Measurements from ENCODE around the gene RTRAF. TPM values are rescaled to one million over a fixed set of nuclear protein-coding genes. Genes with fewer than 3 reads are reported as not detected.

Gene RTRAF
- total RNA-seq, 1 experiment from 2014 or later: 285 TPM

DNA sequence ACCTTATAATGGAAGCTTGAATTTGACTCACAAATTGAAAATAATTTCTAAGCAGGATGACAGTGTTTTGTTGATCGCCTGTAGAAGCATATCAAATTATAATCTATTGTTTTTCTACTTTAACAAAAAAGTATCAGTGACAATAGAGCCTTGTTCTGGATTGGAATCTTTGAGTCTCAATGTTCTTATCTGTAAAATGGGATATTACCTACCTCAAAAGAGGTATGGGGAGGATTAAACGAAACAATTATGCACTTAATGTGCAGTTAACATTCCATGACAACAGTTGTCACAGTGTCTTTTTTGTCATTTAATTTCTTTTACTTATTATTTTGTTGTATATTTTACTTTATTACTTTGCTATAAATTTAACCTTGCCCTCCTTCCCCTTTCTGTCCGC is 1.1 kb downstream of the RTRAF start:
- Mint-ChIP-seq H3K27ac (ENCODE audit: low read depth, unreplicated experiment) (peak overlapping the region; percentile 91), H3K36me3 (ENCODE audit: insufficient read depth, unreplicated experiment) (peaks cover 24% of the 10 kb centered on the region), H3K4me1 (ENCODE audit: insufficient read depth, unreplicated experiment) (peaks cover 28% of the 10 kb centered on the region), H3K27me3 (ENCODE audit: insufficient read depth, unreplicated experiment) (no peaks in the 10 kb centered on the region), H3K4me3 (ENCODE audit: unreplicated experiment) (peak overlapping the region; percentile 85), H3K9me3 (ENCODE audit: unreplicated experiment) (no peaks in the 10 kb centered on the region)
- BruUV-seq (replicated peaks): no TSS peak
- TF ChIP-seq, protein P1, sequence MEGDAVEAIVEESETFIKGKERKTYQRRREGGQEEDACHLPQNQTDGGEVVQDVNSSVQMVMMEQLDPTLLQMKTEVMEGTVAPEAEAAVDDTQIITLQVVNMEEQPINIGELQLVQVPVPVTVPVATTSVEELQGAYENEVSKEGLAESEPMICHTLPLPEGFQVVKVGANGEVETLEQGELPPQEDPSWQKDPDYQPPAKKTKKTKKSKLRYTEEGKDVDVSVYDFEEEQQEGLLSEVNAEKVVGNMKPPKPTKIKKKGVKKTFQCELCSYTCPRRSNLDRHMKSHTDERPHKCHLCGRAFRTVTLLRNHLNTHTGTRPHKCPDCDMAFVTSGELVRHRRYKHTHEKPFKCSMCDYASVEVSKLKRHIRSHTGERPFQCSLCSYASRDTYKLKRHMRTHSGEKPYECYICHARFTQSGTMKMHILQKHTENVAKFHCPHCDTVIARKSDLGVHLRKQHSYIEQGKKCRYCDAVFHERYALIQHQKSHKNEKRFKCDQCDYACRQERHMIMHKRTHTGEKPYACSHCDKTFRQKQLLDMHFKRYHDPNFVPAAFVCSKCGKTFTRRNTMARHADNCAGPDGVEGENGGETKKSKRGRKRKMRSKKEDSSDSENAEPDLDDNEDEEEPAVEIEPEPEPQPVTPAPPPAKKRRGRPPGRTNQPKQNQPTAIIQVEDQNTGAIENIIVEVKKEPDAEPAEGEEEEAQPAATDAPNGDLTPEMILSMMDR (IDR thresholded peaks at IDR 0.05; ENCODE audit: unreplicated experiment): no peak
- no peak for DNase-seq (ENCODE audit: unreplicated experiment)
- POLR2A ChIA-PET: interaction anchor here (0.6 to 2.1 kb wide), 11 partner anchors 12 to 707 kb away, joined by 3 to 10 read pairs (median 3); no protein-coding TSS in a partner anchor
- CTCF ChIA-PET: interaction anchor here (1.1 to 1.5 kb wide), 2 partner anchors 28 to 141 kb away, joined by 3 to 5 read pairs; no protein-coding TSS in a partner anchor
- intact Hi-C loops (cut with micrococcal nuclease): loop anchor here (10.0 kb wide), 1 partner anchor 484 kb away; no protein-coding TSS in a partner anchor

DNA sequence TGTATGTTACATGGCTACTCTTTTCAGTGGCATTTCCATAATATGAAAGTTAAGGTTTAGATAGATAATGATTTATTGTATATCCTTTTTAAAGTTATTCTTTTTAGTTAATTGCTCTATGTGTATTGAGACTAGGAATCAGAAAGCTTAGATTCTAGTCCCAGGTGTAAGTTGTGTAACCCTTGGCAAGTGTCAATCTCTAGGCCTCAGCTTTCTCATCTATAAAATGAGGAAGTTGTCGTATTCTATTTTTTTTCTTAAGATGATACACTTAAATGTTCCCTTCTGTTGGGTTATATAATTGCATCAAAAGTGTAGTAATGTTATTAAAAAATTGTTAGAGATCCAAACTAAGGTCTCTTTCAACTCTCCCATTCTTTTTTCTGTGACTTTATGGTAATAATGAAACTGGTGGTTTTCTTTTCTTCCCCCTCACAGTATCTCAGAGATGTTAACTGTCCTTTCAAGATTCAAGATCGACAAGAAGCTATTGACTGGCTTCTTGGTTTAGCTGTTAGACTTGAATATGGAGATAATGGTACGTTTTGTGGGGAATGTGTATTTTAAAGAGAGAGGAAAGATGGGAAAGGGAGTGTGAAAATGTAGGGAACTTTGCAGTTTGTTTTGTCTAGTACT is 4.1 kb downstream of the RTRAF start:
- BruUV-seq (replicated peaks): no TSS peak
- TF ChIP-seq, protein P1 (IDR thresholded peaks at IDR 0.05; ENCODE audit: unreplicated experiment): no peak
- intact Hi-C loops (cut with micrococcal nuclease): loop anchor here (10.0 kb wide), 1 partner anchor 481 kb away; no protein-coding TSS in a partner anchor
- H3K9me3 Mint-ChIP-seq (ENCODE audit: unreplicated experiment): no peaks in the 10 kb centered on the region
- no peak for DNase-seq (ENCODE audit: unreplicated experiment)
- ChIA-PET POLR2A (no interaction called here), CTCF (interaction anchor here (0.8 to 2.5 kb wide), 5 partner anchors 13 to 307 kb away, joined by 3 to 9 read pairs (median 3); no protein-coding TSS in a partner anchor)
- no peaks in the 10 kb centered on the region for H3K27me3 Mint-ChIP-seq (ENCODE audit: insufficient read depth, unreplicated experiment)
- peaks cover 26% of the 10 kb centered on the region for H3K4me1 Mint-ChIP-seq (ENCODE audit: insufficient read depth, unreplicated experiment)
- H3K27ac Mint-ChIP-seq (ENCODE audit: low read depth, unreplicated experiment): no peak overlapping the region
- H3K4me3 Mint-ChIP-seq (ENCODE audit: unreplicated experiment): no peak overlapping the region
- H3K36me3 Mint-ChIP-seq (ENCODE audit: insufficient read depth, unreplicated experiment): peaks cover 43% of the 10 kb centered on the region

GRCh38 chr14:51996148-51996746 is 6.9 kb downstream of the RTRAF start:
- Mint-ChIP-seq H3K36me3 (ENCODE audit: insufficient read depth, unreplicated experiment) (peaks cover 64% of the 10 kb centered on the region), H3K9me3 (ENCODE audit: unreplicated experiment) (no peaks in the 10 kb centered on the region), H3K27ac (ENCODE audit: low read depth, unreplicated experiment) (peak overlapping the region; percentile 85), H3K27me3 (ENCODE audit: insufficient read depth, unreplicated experiment) (no peaks in the 10 kb centered on the region), H3K4me3 (ENCODE audit: unreplicated experiment) (no peak overlapping the region), H3K4me1 (ENCODE audit: insufficient read depth, unreplicated experiment) (peaks cover 26% of the 10 kb centered on the region)
- BruUV-seq (replicated peaks): no TSS peak
- ChIA-PET POLR2A (interaction anchor here (0.7 to 1.2 kb wide), 2 partner anchors 10 to 84 kb away, joined by 3 to 4 read pairs; no protein-coding TSS in a partner anchor), CTCF (interaction anchor here (0.6 to 2.7 kb wide), 22 partner anchors 8 to 482 kb away, joined by 3 to 12 read pairs (median 3); no protein-coding TSS in a partner anchor)
- TF ChIP-seq, protein P1 (IDR thresholded peaks at IDR 0.05; ENCODE audit: unreplicated experiment): peak; percentile 47
- intact Hi-C loops (cut with micrococcal nuclease): loop anchor here (1.0 to 10.0 kb wide), 3 partner anchors 135 to 479 kb away; no protein-coding TSS in a partner anchor
- peak; percentile 51 for DNase-seq (ENCODE audit: unreplicated experiment)

DNA sequence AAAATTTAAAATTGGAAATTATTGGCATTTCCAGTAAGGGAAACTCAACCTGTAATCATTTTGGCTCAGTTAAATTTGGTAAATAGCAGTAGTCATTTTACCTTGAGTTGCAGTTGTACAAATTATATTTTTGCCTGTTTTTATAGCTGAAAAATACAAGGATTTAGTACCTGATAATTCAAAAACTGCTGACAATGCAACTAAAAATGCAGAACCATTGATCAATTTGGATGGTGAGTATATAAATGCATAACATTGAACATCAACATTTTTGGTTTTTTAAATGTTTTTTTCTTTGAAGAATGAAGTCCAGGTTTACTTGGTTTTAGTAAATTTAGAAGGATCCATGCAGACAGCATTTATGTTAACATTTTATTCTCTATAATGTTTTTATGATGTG is 9.0 kb downstream of the RTRAF start:
- no peak for DNase-seq (ENCODE audit: unreplicated experiment)
- Mint-ChIP-seq H3K27ac (ENCODE audit: low read depth, unreplicated experiment) (no peak overlapping the region), H3K4me3 (ENCODE audit: unreplicated experiment) (no peak overlapping the region), H3K9me3 (ENCODE audit: unreplicated experiment) (no peaks in the 10 kb centered on the region), H3K27me3 (ENCODE audit: insufficient read depth, unreplicated experiment) (no peaks in the 10 kb centered on the region), H3K36me3 (ENCODE audit: insufficient read depth, unreplicated experiment) (peaks cover 73% of the 10 kb centered on the region), H3K4me1 (ENCODE audit: insufficient read depth, unreplicated experiment) (peaks cover 30% of the 10 kb centered on the region)
- ChIA-PET POLR2A (interaction anchor here (0.6 kb wide), 2 partner anchors 292 to 604 kb away, joined by 3 to 4 read pairs; no protein-coding TSS in a partner anchor), CTCF (interaction anchor here (0.8 to 1.7 kb wide), 2 partner anchors 21 to 134 kb away, joined by 3 read pairs; no protein-coding TSS in a partner anchor)
- intact Hi-C loops (cut with micrococcal nuclease): loop anchor here (10.0 kb wide), 1 partner anchor 476 kb away; no protein-coding TSS in a partner anchor
- no TSS peak for BruUV-seq (replicated peaks)
- TF ChIP-seq, protein P1 (IDR thresholded peaks at IDR 0.05; ENCODE audit: unreplicated experiment): no peak
